GM12873 (cell line): ENCODE measurements around the gene PCDH15.

Experiments
- TF ChIP-seq, protein P1 (sequence below): IDR thresholded peaks from 2 replicates; pipeline ENCODE4 v1.5.1; 2012; ENCODE audit warnings: low read depth, mild to moderate bottlenecking, moderate library complexity, low read length, control low read depth; ENCODE audit not compliant: insufficient read depth; ENCODE audit errors: missing control alignments

The PCDH15 gene

DNA sequence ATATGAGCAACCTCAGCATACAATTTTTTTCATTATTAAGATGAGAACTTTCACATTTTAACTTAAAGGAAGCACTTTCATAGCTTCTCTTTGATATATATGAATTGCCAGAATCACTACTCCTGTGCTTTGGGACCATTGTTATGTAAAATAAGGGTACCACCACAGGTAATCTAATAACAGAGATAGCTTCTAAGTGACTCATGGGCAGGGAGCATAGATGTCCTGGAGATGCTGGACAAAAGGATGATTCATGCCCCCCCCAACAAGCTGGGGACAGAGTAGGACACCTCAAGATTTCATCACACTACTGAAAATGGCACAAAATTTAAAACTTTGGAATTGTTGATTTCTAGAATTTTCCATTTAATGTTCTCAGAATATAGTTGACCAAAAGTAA is 641.1 kb downstream of the PCDH15 start:
- TF ChIP-seq, protein P1, sequence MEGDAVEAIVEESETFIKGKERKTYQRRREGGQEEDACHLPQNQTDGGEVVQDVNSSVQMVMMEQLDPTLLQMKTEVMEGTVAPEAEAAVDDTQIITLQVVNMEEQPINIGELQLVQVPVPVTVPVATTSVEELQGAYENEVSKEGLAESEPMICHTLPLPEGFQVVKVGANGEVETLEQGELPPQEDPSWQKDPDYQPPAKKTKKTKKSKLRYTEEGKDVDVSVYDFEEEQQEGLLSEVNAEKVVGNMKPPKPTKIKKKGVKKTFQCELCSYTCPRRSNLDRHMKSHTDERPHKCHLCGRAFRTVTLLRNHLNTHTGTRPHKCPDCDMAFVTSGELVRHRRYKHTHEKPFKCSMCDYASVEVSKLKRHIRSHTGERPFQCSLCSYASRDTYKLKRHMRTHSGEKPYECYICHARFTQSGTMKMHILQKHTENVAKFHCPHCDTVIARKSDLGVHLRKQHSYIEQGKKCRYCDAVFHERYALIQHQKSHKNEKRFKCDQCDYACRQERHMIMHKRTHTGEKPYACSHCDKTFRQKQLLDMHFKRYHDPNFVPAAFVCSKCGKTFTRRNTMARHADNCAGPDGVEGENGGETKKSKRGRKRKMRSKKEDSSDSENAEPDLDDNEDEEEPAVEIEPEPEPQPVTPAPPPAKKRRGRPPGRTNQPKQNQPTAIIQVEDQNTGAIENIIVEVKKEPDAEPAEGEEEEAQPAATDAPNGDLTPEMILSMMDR = no peak

DNA sequence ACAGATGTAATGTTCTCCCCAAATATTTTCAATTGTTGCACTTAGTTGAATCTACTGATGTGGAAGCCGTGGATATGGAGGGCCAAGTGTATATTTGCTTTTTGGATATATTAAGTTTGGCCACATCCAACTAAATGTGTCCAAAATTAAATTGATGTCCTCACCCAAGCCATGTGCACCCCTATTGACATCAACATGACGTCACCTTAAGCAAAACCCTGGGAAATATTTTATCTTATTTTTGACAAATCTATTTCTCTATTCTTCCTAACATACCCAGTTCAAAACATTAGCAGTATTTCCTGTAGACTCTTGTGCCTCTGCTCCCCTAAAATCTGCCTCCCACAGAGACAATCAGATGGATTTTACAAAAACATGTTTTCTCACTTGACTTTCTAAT is 652.5 kb downstream of the PCDH15 start:
- TF ChIP-seq, protein P1 = no peak

DNA sequence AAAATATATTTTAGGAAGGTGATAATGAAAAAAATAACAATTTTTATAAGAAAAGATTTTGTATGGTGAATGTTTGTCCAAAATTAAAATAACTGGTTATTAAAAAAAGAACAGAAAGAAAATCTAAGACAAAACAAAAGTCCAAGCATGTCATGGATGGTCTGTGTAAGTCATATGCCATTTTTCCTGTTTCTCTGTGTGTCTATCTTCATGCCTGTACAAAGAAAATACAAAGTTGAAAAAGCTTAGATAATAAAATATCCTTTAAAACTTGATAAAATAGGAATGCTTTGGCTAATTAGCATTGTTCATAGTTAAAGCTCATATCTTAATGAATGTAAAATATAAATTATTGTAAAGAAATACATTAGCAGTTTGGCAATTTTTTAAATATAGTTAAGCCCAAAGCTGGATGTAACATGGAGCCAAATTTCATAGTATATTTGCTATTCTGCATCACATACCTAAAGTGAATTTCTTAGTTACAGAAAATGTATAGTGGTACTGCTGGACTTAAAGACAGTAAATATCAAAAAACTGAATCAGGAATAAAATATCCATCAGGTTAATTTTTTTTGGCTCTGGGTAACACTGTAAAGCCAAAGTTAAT is 661.1 kb downstream of the PCDH15 start:
- TF ChIP-seq, protein P1 = no peak

DNA sequence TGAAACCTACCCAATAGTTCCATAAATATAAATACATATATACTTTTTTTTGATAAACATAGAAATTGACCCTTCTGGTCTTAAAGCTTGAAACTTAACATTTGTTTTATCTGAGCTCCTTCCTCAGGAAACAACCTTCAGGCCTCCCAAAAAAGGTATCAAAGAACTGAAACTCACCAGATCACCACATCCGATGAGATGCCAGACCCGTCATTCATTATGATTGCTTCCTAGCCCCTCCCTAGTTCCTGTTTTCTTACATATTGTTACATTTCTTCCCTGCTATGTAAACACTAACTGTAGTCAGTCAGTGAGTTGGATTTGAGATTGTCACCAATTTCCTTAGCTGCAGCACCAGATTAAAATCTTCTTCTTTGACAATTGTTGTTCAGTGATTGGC is 663.6 kb downstream of the PCDH15 start:
- TF ChIP-seq, protein P1 = no peak

DNA sequence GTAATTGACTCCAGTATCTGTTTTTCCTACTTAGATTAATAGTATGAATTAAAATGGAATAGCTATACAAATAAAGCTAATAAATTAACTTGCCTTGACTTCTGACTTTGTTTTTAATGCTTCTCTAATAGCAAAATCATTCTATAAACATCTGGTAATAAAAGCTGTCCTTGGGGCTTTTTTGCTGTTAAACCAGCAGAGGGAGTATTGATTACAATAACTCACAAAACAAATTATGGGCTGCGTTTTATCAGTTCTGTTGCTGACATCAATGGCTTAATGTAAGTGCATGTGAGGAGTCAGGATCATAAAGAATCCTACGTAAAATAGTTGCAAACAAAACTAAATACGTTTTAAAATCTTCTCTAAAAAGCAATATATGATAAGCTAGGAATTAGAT is 667.8 kb downstream of the PCDH15 start:
- TF ChIP-seq, protein P1 = peak; percentile 9

DNA sequence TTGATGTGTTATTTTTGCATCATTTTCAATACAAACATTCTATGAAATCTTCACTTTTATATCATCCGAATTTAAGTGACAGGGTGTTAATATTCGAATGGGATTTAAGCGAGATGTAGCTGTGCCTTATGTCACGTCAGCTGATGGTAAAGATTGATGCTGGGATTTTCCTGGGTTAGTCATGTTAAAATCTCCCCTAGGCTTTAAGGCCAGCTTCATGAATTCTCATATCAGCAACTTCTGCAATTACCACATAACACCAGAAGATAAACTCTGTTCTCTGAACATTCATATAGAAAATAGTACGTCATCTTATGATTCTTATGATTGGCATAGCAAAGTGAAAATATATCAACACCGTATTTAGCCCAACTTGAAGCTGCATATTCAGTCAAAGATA is 669.2 kb downstream of the PCDH15 start:
- TF ChIP-seq, protein P1 = no peak

DNA sequence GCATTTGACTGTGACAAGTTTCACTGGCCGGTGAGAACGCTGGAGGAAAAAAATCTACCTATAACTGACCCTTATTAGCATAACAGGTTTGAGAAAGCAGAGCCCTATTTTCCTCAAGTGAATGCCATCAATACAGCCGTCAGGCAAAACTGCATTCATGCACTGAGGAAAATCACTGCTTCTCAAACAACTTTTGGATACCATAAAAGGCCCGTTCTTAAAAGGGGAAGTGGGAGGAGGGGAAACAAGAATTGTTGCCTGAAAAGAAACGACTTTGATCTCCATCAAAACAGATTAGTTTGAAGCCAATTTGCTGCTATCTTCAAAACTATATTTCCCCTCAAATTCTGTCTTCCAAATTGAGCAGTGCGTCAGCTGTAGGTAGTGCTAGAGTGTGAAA is 670.6 kb downstream of the PCDH15 start:
- TF ChIP-seq, protein P1 = no peak
